GM21447 (cell line): Measurements from ENCODE around the gene RRP36.

Experiments
- ATAC-seq: cut with Tn5 transposase; IDR thresholded peaks from one replicate; pipeline ENCODE4 v1.9.1; 2021; ENCODE audit not compliant: unreplicated experiment

RRP36 gene

DNA sequence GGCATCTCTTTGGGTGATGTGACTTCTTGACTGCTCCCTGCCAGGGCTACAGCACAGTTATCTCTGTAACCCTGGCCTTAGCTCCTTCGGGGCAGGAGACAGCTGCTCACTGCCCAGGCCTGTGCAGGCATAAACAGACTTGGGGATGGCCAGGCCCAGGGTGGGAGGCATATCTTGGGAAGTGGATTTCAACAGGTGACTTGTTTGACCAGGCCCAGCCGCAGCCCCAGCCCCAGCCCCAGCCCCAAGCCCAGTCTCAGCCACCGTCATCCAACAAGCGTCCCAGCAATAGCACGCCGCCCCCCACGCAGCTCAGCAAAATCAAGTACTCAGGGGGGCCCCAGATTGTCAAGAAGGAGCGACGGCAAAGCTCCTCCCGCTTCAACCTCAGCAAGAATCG is 15.2 kb upstream of the RRP36 start:
- no peak for ATAC-seq

GRCh38 chr6:43007126-43007525 is 14.3 kb upstream of the RRP36 start:
- ATAC-seq: no peak

DNA sequence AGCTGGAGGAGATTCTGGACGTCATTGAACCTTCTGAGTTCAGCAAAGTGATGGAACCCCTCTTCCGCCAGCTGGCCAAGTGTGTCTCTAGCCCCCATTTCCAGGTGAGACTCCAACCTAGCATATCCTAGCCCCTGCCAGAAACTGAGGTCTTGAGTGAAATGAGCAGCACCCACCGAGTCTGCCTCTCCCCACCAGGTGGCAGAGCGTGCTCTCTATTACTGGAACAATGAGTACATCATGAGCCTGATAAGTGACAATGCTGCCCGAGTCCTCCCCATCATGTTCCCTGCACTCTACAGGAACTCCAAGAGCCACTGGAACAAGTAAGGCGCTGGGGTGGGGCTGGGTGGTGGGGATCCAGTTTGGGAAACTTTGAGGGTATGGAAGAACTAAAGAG is 12.3 kb upstream of the RRP36 start:
- ATAC-seq: no peak

GRCh38 chr6:43011207-43011606 is 10.2 kb upstream of the RRP36 start:
- no peak for ATAC-seq

DNA sequence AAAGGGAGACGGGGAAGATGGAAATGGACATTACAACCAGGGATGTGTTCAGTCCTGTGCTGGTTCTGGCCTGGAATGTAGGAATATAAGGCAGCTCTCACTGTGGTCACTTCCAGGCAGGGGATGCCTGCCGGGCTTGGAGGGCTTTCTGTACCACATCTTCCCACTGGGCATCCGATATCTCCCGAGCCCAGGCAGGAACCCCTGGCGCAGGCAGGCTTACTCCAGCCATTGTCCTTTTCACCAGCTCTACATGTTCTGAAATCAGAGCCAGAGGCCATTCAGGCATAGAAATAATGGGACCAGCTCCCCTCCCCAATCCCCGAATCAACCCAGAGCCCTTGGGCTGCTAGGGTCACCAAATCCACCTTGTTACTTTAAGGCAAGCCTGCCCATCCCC is 9.1 kb upstream of the RRP36 start:
- ATAC-seq: no peak

GRCh38 chr6:43013097-43013842 is 8.2 kb upstream of the RRP36 start:
- peak; percentile 9 for ATAC-seq

DNA sequence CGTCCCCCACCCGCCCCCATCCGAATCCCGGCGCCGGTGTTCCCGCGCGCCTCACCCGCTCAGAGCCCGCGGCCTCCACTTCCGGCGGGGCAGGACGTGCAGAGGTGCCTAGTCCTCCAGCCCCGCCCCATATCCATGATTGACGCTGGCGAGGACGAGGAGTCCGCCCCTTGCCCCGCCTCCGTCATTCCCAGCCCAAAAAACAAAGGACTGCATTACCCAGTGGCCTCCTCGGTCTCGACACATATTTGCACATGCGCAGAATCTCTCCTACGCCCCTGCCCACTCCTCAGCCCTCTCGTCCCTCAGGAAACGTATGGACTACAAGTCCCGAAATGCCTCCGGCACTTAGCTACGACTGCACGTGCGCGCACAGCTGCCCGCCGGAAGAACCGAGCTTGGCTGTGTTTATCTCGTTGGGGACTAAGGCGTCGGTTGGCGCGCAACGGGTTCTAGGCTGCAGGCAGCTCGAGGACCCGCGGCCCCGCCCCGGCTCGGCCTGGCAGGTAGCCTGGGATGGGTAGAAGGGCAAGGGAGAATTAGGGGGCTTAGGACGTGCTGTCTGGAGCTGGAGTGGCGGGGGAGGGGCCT is 7.5 kb upstream of the RRP36 start, which contains the start of the genes KLHDC3 and MEA1:
Gene KLHDC3 (plus strand): TSS at position 407 of the 591 bp plus-strand sequence. CDS start 2,944 bp downstream, outside the sequence.
Gene MEA1 (minus strand): TSS at position 104 of the 591 bp plus-strand sequence. CDS start 133 bp downstream, outside the sequence.
- peak; percentile 91 for ATAC-seq

- ATAC-seq: no peak
These were observed 7.0 kb upstream of the RRP36 start for GRCh38 chr6:43014434-43014909.

GRCh38 chr6:43016176-43016942 is 5.1 kb upstream of the RRP36 start:
- no peak for ATAC-seq

- ATAC-seq: no peak
These were observed 4.5 kb upstream of the RRP36 start for GRCh38 chr6:43016943-43017334.

DNA sequence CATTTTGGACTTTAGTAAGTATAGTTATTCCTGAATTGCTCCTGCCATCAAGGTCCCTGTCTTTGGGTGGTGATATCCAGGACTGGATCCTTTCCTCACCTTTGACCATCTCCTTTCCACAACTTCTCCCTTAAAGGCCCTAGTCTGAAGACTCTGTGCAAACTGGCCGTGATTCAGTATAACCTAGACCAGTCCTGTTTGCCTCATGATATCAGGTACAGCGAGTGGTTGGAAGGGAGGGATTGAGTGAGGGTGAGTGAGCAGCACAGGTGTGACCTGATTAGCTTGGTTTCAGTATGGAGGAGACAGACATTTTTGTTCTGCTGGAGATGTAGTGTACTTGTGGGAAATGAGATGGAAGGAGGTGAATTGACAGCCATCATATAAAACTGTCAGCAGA is 2.3 kb upstream of the RRP36 start:
- ATAC-seq: no peak

DNA sequence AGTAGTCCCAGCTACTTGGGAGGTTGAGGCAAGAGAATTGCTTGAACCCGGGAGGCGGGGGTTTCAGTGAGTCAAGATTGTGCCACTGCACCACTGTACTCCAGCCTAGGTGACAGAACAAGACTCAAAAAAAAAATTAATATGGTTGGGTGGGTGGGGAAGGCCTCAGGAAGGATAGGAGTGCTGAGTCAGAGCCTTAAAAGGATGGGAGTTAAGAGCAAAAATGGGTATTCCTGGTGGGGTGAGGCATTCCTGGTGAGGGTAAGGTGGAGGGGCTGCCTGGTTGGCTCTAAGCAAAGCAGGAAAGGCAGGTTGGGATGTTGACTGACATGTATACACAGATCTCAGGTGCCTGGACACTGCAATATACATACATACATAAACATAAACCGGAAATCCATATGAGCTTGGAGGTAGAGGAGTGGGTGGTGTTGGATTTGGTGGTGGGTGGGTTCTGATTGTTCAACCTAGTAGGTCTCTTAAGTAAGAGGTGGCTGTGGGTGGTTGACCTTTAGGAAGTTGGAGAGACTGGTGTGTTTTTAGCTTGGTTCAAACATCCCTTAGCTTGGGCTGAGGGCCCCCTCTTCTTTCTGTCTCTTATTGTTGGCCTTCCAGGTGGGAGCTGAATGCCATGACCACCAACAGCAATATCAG is 1.2 kb upstream of the RRP36 start:
- ATAC-seq: no peak

DNA sequence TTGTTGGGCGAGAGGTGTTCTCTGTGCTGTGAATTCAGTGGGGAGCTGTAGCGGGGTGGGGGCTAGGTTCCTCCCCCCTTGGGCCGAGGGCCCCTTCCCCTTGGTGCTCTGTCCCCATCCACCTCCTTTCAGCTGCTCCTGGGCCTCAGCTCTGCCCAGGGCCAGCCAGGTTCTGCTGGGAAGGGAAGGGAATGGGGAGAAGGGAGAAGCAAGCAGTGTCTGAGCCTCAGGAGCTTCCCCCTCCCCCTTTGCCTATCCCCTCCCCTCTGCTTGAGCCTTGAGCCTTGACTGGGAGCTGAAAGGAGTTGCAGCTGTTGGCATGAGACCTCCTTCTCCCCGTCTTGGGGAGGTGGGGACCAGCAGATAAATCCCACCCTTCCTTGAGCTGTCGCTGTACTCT is 576 bp upstream of the RRP36 start:
- ATAC-seq: no peak

- no peak for ATAC-seq
These were observed 3.0 kb downstream of the RRP36 start for GRCh38 chr6:43024436-43024835.

DNA sequence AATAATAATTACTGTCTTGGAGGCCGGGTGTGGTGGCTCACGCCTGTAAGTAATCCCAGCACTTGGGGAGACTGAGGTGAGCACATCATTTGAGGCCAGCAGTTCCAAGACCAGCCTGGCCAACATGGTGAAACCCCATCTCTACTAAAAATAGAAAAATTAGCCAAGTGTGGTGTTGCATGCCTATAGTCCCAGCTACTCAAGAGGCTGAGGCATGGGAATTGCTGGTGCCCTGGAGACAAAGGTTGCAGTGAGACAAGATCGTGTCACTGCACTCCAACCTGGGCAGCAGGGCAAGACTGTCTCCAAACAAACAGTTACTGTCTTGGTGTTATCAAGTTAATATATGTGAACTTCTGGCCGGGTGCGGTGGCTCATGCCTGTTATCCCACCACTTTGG is 4.9 kb downstream of the RRP36 start:
- no peak for ATAC-seq

DNA sequence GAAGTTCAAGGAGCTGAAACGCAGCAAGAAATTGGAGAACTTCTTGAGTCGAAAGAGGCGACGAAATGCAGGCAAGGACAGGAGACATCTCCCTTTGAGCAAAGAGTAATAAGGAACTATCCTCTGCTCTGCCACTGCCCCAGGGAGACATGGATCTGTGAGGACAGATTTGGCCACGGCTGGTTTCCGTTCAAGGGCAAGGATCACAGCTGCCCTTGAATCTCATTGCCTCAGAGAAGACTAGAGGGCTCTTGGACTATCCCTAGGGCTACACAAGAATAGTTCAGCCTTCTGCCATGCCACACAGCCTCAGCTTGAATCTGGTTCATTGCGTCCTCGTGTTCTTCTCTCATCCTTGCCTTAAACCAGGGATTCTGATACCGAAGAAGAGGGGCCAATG is 7.7 kb downstream of the RRP36 start:
- no peak for ATAC-seq

DNA sequence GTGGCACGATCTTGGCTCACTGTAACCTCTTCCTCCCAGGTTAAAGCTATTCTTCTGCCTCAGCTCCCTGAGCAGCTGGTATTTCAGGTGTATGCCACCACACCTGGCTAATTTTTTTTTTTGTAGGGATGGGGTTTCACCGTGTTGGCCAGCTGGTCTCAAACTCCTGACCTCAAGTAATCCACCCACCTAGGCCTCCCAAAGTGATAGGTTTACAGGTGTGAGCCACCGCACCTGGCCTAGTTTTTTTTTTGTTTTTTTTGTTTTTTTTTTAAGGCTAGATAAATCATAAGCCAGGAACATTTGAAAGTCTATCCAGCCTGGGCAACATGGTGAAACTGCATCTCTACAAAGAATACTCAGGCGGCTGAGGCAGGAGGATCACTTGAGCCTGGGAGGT is 10.9 kb downstream of the RRP36 start:
- ATAC-seq: no peak

GRCh38 chr6:43033496-43034189 is 12.2 kb downstream of the RRP36 start:
- no peak for ATAC-seq

- no peak for ATAC-seq
These were observed 12.7 kb downstream of the RRP36 start for GRCh38 chr6:43034190-43034525.

GRCh38 chr6:43035495-43036194 is 14.2 kb downstream of the RRP36 start:
- no peak for ATAC-seq
